Endodermal cell (in vitro differentiated cells): ENCODE results near the gene OPN1LW. TPM values are rescaled to one million over a fixed set of nuclear protein-coding genes. Genes with fewer than 3 reads are reported as not detected.

ENCODE experiments used
- DNase-seq: peaks from one replicate; pipeline ENCODE4 v3.0.0-alpha.2; 2017
- H3K27ac ChIP-seq: 2 replicates; pipeline ENCODE4 v1.5.1; 2013; ENCODE audit warnings: mild to moderate bottlenecking, low read depth, low read length, moderate library complexity
- H3K27me3 ChIP-seq: 2 replicates; pipeline ENCODE4 v1.6.1; 2013; ENCODE audit warnings: mild to moderate bottlenecking, low read length, moderate library complexity; ENCODE audit not compliant: insufficient read depth, control insufficient read depth, poor library complexity, severe bottlenecking
- H3K36me3 ChIP-seq: 2 replicates; pipeline ENCODE4 v1.7.0; 2013; ENCODE audit warnings: mild to moderate bottlenecking, low read length, moderate library complexity; ENCODE audit not compliant: control insufficient read depth, insufficient read depth
- H3K4me1 ChIP-seq: one replicate; pipeline ENCODE4 v1.7.0; 2013; ENCODE audit warnings: low read length; ENCODE audit not compliant: control insufficient read depth, insufficient read depth
- H3K4me3 ChIP-seq: 2 replicates; pipeline ENCODE4 v1.5.1; 2013; ENCODE audit warnings: mild to moderate bottlenecking, low read length, moderate library complexity
- H3K9ac ChIP-seq: 2 replicates; pipeline ENCODE4 v1.6.1; 2013; ENCODE audit warnings: mild to moderate bottlenecking, low read length, moderate library complexity; ENCODE audit not compliant: poor library complexity, severe bottlenecking; ENCODE audit errors: extremely low read depth
- H3K9me3 ChIP-seq: 2 replicates; pipeline ENCODE4 v1.6.1; 2013; ENCODE audit warnings: mild to moderate bottlenecking, low read length, moderate library complexity; ENCODE audit not compliant: control insufficient read depth
- H3K27ac Mint-ChIP-seq: 2 replicates; pipeline ENCODE4 v1.8.0; 2020; ENCODE audit warnings: mixed read lengths
- H3K27me3 Mint-ChIP-seq: 2 replicates; pipeline ENCODE4 v1.8.0; 2021; ENCODE audit warnings: mild to moderate bottlenecking, mixed read lengths; ENCODE audit not compliant: insufficient read depth
- H3K36me3 Mint-ChIP-seq: 2 replicates; pipeline ENCODE4 v1.8.0; 2020; ENCODE audit warnings: low read depth, mixed read lengths
- H3K4me1 Mint-ChIP-seq: 2 replicates; pipeline ENCODE4 v1.8.0; 2020; ENCODE audit warnings: mixed read lengths
- H3K4me3 Mint-ChIP-seq: 2 replicates; pipeline ENCODE4 v1.8.0; 2020; ENCODE audit warnings: mild to moderate bottlenecking, moderate library complexity, mixed read lengths
- H3K9me3 Mint-ChIP-seq: 2 replicates; pipeline ENCODE4 v1.8.0; 2020; ENCODE audit warnings: mild to moderate bottlenecking, mixed read lengths
- WGBS, 2 experiments: methylation state at CpG; one replicate each; pipeline versions ENCODE4 v1.1.5 to v1.1.7; 2013; ENCODE audit warnings: missing lambda C conversion rate in 2 of 2, mixed read lengths in 1 of 2; ENCODE audit not compliant: insufficient coverage in 1 of 2, insufficient read length in 1 of 2; 5-methylcytosine and 5-hydroxymethylcytosine counted together
- total RNA-seq, 2 donors: library from RNA; stranded (reverse); fragmentation: NEBNext Ultra II Directional in 1 of 2; extraction: Animal tissue kit (Norgen Biotek cat#: 25700) in 1 of 2; gene quantifications; 2 replicates in 1 of 2; 3 replicates in 1 of 2; pipeline ENCODE4 v1.2.1, GENCODE V29; 2021
- TF ChIP-seq, protein P1 (sequence below): fragments of 200-600 bp; sonication (generic); conservative IDR thresholded peaks from 2 replicates; pipeline ENCODE4 v1.5.0; 2021; ENCODE audit warnings: antibody characterized with exemption, mild to moderate bottlenecking

OPN1LW gene
- total RNA-seq, 2 donors from 2014 or later = not detected

DNA sequence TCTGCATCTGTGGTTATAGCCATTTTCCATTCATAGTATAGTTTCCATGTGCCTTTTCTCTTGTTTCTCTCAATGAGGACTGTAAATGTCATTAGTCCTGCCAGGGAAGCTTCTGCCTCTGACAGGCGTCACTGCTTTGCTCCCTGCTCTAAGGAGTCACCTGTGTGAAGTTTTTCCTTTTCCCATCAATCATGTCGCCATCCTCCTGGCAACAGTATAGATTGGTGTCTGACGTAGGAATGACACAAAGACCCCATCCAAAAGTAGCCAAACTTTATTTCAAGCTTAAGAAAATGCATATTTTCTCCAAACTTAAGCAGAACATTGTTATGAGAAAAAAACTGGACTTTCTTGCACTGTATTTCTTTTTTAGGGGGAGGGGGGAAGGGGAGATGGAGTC is 23.5 kb upstream of the OPN1LW start:
- peaks cover 2% of the 10 kb centered on the region for H3K4me1 Mint-ChIP-seq
- H3K27me3 Mint-ChIP-seq = no peaks in the 10 kb centered on the region
- Histone ChIP-seq H3K36me3 (no peaks in the 10 kb centered on the region), H3K27me3 (no peaks in the 10 kb centered on the region), H3K4me1 (no peaks in the 10 kb centered on the region), H3K9ac (no peak overlapping the region), H3K9me3 (peaks cover 4% of the 10 kb centered on the region), H3K27ac (no peak overlapping the region), H3K4me3 (no peak overlapping the region)
- WGBS, 2 experiments = 90 to 100% methylated on average over 1 to 3 of the region's 3 CpGs
- TF ChIP-seq, protein P1, sequence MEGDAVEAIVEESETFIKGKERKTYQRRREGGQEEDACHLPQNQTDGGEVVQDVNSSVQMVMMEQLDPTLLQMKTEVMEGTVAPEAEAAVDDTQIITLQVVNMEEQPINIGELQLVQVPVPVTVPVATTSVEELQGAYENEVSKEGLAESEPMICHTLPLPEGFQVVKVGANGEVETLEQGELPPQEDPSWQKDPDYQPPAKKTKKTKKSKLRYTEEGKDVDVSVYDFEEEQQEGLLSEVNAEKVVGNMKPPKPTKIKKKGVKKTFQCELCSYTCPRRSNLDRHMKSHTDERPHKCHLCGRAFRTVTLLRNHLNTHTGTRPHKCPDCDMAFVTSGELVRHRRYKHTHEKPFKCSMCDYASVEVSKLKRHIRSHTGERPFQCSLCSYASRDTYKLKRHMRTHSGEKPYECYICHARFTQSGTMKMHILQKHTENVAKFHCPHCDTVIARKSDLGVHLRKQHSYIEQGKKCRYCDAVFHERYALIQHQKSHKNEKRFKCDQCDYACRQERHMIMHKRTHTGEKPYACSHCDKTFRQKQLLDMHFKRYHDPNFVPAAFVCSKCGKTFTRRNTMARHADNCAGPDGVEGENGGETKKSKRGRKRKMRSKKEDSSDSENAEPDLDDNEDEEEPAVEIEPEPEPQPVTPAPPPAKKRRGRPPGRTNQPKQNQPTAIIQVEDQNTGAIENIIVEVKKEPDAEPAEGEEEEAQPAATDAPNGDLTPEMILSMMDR = no peak
- no peaks in the 10 kb centered on the region for H3K36me3 Mint-ChIP-seq
- H3K27ac Mint-ChIP-seq = no peak overlapping the region
- peaks cover 74% of the 10 kb centered on the region for H3K9me3 Mint-ChIP-seq
- no peak overlapping the region for H3K4me3 Mint-ChIP-seq
- no peak for DNase-seq

DNA sequence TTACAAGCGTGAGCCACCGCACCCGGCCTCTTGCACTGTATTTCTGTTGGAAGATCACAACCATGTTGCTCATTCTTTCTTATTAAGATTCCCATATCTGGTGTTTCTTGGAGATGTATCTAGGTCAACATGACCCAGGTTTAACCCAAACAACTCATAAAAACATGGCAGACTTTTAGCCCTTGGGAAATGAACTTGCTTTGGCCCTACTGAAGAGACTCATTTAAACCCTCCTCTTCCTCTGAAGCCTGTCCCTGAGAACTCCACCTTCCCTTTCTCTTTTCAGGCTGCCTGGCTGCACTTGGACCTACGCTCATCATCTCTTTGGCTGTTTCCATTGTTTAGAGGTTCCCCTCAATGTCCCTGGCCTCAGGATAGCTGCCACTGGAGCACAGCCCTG is 22.8 kb upstream of the OPN1LW start:
- Histone ChIP-seq H3K9ac (no peak overlapping the region), H3K36me3 (no peaks in the 10 kb centered on the region), H3K4me1 (no peaks in the 10 kb centered on the region), H3K9me3 (peaks cover 4% of the 10 kb centered on the region), H3K4me3 (no peak overlapping the region), H3K27me3 (no peaks in the 10 kb centered on the region), H3K27ac (no peak overlapping the region)
- WGBS, 2 experiments = 100% methylated on average over 4 of the region's 4 CpGs; no CpG with 5 or more reads in 1 of the 2 experiments
- DNase-seq = no peak
- Mint-ChIP-seq H3K36me3 (no peaks in the 10 kb centered on the region), H3K9me3 (peaks cover 73% of the 10 kb centered on the region), H3K4me3 (no peak overlapping the region), H3K4me1 (peaks cover 2% of the 10 kb centered on the region), H3K27me3 (no peaks in the 10 kb centered on the region), H3K27ac (no peak overlapping the region)
- TF ChIP-seq, protein P1 = no peak

DNA sequence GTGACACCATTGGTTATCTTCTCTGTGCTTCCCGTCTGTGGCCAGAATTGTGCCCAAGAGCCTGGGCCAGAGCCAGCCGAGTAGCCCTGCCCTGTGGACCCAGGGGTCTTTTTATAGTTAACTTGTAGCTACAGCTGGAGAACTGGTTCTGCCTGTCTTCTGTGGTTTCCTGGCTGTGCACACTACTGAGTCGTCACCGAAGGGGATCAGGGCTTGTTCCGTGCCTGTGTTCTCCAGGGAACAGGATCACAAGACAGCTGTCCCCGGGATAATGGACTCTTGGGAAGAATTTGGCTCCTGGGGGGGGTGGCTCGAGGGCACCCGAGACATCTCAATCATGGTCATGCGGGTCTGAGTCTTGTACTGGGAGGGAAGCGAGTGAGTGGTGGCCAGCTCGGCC is 22.1 kb upstream of the OPN1LW start:
- H3K4me3 Mint-ChIP-seq = no peak overlapping the region
- peaks cover 2% of the 10 kb centered on the region for H3K4me1 Mint-ChIP-seq
- H3K9ac ChIP-seq = no peak overlapping the region
- WGBS, 2 experiments = 94 to 95% methylated on average over 3 to 10 of the region's 11 CpGs
- no peaks in the 10 kb centered on the region for H3K27me3 Mint-ChIP-seq
- H3K9me3 ChIP-seq = peaks cover 4% of the 10 kb centered on the region
- H3K36me3 Mint-ChIP-seq = no peaks in the 10 kb centered on the region
- H3K36me3 ChIP-seq = no peaks in the 10 kb centered on the region
- TF ChIP-seq, protein P1 = no peak
- no peak for DNase-seq
- H3K4me3 ChIP-seq = no peak overlapping the region
- peaks cover 75% of the 10 kb centered on the region for H3K9me3 Mint-ChIP-seq
- no peak overlapping the region for H3K27ac Mint-ChIP-seq
- H3K27me3 ChIP-seq = no peaks in the 10 kb centered on the region
- no peak overlapping the region for H3K27ac ChIP-seq
- H3K4me1 ChIP-seq = no peaks in the 10 kb centered on the region
